ENCODE results near the gene DPH5. TPM values are rescaled to one million over a fixed set of nuclear protein-coding genes. Genes with fewer than 3 reads are reported as not detected.

DPH5 gene
- total RNA-seq, 1 donor from 2014 or later = 51.9 TPM

DNA sequence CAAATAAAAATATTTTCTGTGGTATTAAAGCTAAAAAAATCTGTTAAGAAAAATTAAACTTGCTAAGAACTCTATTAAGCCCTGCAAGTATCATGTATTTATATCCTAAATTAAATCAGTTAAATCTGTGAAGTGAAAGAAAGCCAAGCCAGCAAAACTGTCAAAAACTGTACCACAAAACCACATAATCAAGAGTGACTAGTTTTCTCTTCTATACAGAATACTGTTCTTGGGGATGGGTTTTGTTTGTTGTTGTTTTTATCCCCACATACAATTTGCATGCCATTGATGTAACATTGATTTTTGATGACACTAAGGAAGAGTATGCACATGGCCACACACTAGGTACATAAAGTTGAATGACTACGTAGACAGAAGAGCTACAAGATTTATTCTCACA is 20.4 kb downstream of the DPH5 start:
- no peak overlapping the region for H3K27ac Mint-ChIP-seq
- intact Hi-C loops (cut with micrococcal nuclease) = no loop called here
- peaks cover 31% of the 10 kb centered on the region for H3K4me1 Mint-ChIP-seq
- CTCF ChIA-PET = no interaction called here
- POLR2A ChIA-PET = no interaction called here
- ATAC-seq (ENCODE audit: low read depth) (no peak), DNase-seq (no peak)
- H3K27me3 Mint-ChIP-seq = no peaks in the 10 kb centered on the region
- no peak for TF ChIP-seq CTCF (IDR thresholded peaks at IDR 0.05)
- H3K4me3 Mint-ChIP-seq = no peak overlapping the region
- H3K9me3 Mint-ChIP-seq = no peaks in the 10 kb centered on the region
- peaks cover 41% of the 10 kb centered on the region for H3K36me3 Mint-ChIP-seq (ENCODE audit: low read depth)

- no peak for DNase-seq
- H3K27me3 Mint-ChIP-seq = no peaks in the 10 kb centered on the region
- no peak overlapping the region for H3K27ac Mint-ChIP-seq
- peaks cover 37% of the 10 kb centered on the region for H3K36me3 Mint-ChIP-seq (ENCODE audit: low read depth)
- TF ChIP-seq CTCF (IDR thresholded peaks at IDR 0.05) = no peak
- ChIA-PET CTCF (no interaction called here), POLR2A (no interaction called here)
- H3K9me3 Mint-ChIP-seq = no peaks in the 10 kb centered on the region
- ATAC-seq (ENCODE audit: low read depth) = no peak
- intact Hi-C loops (cut with micrococcal nuclease) = no loop called here
- no peak overlapping the region for H3K4me3 Mint-ChIP-seq
- H3K4me1 Mint-ChIP-seq = peaks cover 31% of the 10 kb centered on the region
Measured at GRCh38 chr1:101004670-101005069, 20.9 kb downstream of the DPH5 start.

- H3K4me1 Mint-ChIP-seq = peaks cover 31% of the 10 kb centered on the region
Measured at GRCh38 chr1:101004061-101004460, 21.5 kb downstream of the DPH5 start.

GRCh38 chr1:101003012-101003650 is 22.5 kb downstream of the DPH5 start:
- peaks cover 32% of the 10 kb centered on the region for H3K36me3 Mint-ChIP-seq (ENCODE audit: low read depth)
- peak overlapping the region; percentile 26 for H3K27ac Mint-ChIP-seq
- ChIA-PET POLR2A (interaction anchor here (1.0 kb wide), 1 partner anchor 235 kb away, joined by 7 read pairs; no protein-coding TSS in a partner anchor), CTCF (interaction anchor here (1.5 kb wide), 1 partner anchor 285 kb away, joined by 3 read pairs; no protein-coding TSS in a partner anchor)
- no peaks in the 10 kb centered on the region for H3K9me3 Mint-ChIP-seq
- no peak for DNase-seq
- peaks cover 31% of the 10 kb centered on the region for H3K4me1 Mint-ChIP-seq
- no peak for TF ChIP-seq CTCF (IDR thresholded peaks at IDR 0.05)
- intact Hi-C loops (cut with micrococcal nuclease) = no loop called here
- no peak for ATAC-seq (ENCODE audit: low read depth)
- no peak overlapping the region for H3K4me3 Mint-ChIP-seq
- H3K27me3 Mint-ChIP-seq = no peaks in the 10 kb centered on the region

More at GRCh38 chr1:101004061-101004460, 21.5 kb downstream of the DPH5 start:
- intact Hi-C loops (cut with micrococcal nuclease) = no loop called here
- peaks cover 35% of the 10 kb centered on the region for H3K36me3 Mint-ChIP-seq (ENCODE audit: low read depth)
- no peaks in the 10 kb centered on the region for H3K9me3 Mint-ChIP-seq
- H3K27me3 Mint-ChIP-seq = no peaks in the 10 kb centered on the region
- ATAC-seq (ENCODE audit: low read depth) (no peak), DNase-seq (no peak)
- no peak for TF ChIP-seq CTCF (IDR thresholded peaks at IDR 0.05)
- H3K27ac Mint-ChIP-seq = no peak overlapping the region
- ChIA-PET CTCF (interaction anchor here (1.5 kb wide), 1 partner anchor 284 kb away, joined by 3 read pairs; no protein-coding TSS in a partner anchor), POLR2A (no interaction called here)
- H3K4me3 Mint-ChIP-seq = no peak overlapping the region

DNA sequence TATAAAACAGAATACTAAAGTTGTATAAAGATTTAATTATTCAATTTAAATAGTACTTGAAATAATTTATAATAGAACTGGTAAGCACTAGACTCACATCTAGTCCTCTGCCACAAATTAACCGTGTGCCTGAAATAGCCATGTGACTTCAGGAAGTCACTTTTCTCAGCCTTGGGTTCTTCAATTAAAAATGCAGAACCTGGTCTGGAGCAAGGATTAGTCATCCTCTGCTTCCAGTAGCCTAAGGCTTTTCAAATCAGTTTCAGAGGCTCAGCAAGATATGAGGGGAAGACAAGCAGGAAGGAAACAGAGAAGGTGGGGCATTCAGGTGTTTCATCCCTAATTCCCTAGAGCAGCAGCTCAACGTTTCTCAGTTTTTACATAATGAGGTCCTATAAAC is 23.0 kb downstream of the DPH5 start:
- H3K27me3 Mint-ChIP-seq = no peaks in the 10 kb centered on the region
- ChIA-PET POLR2A (interaction anchor here (1.0 kb wide), 1 partner anchor 236 kb away, joined by 7 read pairs; no protein-coding TSS in a partner anchor), CTCF (interaction anchor here (1.5 kb wide), 1 partner anchor 286 kb away, joined by 3 read pairs; no protein-coding TSS in a partner anchor)
- H3K9me3 Mint-ChIP-seq = no peaks in the 10 kb centered on the region
- intact Hi-C loops (cut with micrococcal nuclease) = no loop called here
- H3K4me3 Mint-ChIP-seq = no peak overlapping the region
- H3K4me1 Mint-ChIP-seq = peaks cover 31% of the 10 kb centered on the region
- TF ChIP-seq CTCF (IDR thresholded peaks at IDR 0.05) = no peak
- DNase-seq (no peak), ATAC-seq (ENCODE audit: low read depth) (peak; percentile 40)
- peaks cover 30% of the 10 kb centered on the region for H3K36me3 Mint-ChIP-seq (ENCODE audit: low read depth)
- H3K27ac Mint-ChIP-seq = peak overlapping the region; percentile 26
